Measurements from ENCODE around the gene XPR1. TPM values are rescaled to one million over a fixed set of nuclear protein-coding genes. Genes with fewer than 3 reads are reported as not detected.

XPR1 gene
- total RNA-seq, 1 donor from 2014 or later, result 21.4 TPM

- Mint-ChIP-seq H3K9me3 (ENCODE audit: unreplicated experiment) (peaks cover 9% of the 10 kb centered on the region), H3K27me3 (ENCODE audit: unreplicated experiment) (no peaks in the 10 kb centered on the region), H3K4me1 (ENCODE audit: unreplicated experiment) (no peaks in the 10 kb centered on the region), H3K4me3 (ENCODE audit: unreplicated experiment) (no peak overlapping the region), H3K36me3 (ENCODE audit: unreplicated experiment) (no peaks in the 10 kb centered on the region), H3K27ac (ENCODE audit: unreplicated experiment) (no peak overlapping the region)
- TF ChIP-seq CTCF (IDR thresholded peaks at IDR 0.05), result no peak
- no peak for DNase-seq (ENCODE audit: extremely low spot score, unreplicated experiment)
Measured at GRCh38 chr1:180765151-180765550, 133.3 kb downstream of the XPR1 start.

- peaks cover 23% of the 10 kb centered on the region for H3K9me3 Mint-ChIP-seq (ENCODE audit: unreplicated experiment)
- H3K4me1 Mint-ChIP-seq (ENCODE audit: unreplicated experiment), result peaks cover 20% of the 10 kb centered on the region
- no peak for TF ChIP-seq CTCF (IDR thresholded peaks at IDR 0.05)
- H3K27ac Mint-ChIP-seq (ENCODE audit: unreplicated experiment), result no peak overlapping the region
- H3K4me3 Mint-ChIP-seq (ENCODE audit: unreplicated experiment), result no peak overlapping the region
- DNase-seq (ENCODE audit: extremely low spot score, unreplicated experiment), result no peak
- H3K36me3 Mint-ChIP-seq (ENCODE audit: unreplicated experiment), result no peaks in the 10 kb centered on the region
- H3K27me3 Mint-ChIP-seq (ENCODE audit: unreplicated experiment), result no peaks in the 10 kb centered on the region
Measured at GRCh38 chr1:180769889-180770288, 138.1 kb downstream of the XPR1 start.

GRCh38 chr1:180773210-180773865 lies 141.5 kb downstream of the XPR1 start:
- no peaks in the 10 kb centered on the region for H3K36me3 Mint-ChIP-seq (ENCODE audit: unreplicated experiment)
- peaks cover 23% of the 10 kb centered on the region for H3K9me3 Mint-ChIP-seq (ENCODE audit: unreplicated experiment)
- peaks cover 20% of the 10 kb centered on the region for H3K4me1 Mint-ChIP-seq (ENCODE audit: unreplicated experiment)
- no peak for TF ChIP-seq CTCF (IDR thresholded peaks at IDR 0.05)
- peak overlapping the region; percentile 80 for H3K27ac Mint-ChIP-seq (ENCODE audit: unreplicated experiment)
- no peaks in the 10 kb centered on the region for H3K27me3 Mint-ChIP-seq (ENCODE audit: unreplicated experiment)
- no peak overlapping the region for H3K4me3 Mint-ChIP-seq (ENCODE audit: unreplicated experiment)
- DNase-seq (ENCODE audit: extremely low spot score, unreplicated experiment), result no peak

- no peaks in the 10 kb centered on the region for H3K36me3 Mint-ChIP-seq (ENCODE audit: unreplicated experiment)
- H3K27me3 Mint-ChIP-seq (ENCODE audit: unreplicated experiment), result no peaks in the 10 kb centered on the region
- H3K4me3 Mint-ChIP-seq (ENCODE audit: unreplicated experiment), result no peak overlapping the region
- H3K9me3 Mint-ChIP-seq (ENCODE audit: unreplicated experiment), result peaks cover 23% of the 10 kb centered on the region
- H3K4me1 Mint-ChIP-seq (ENCODE audit: unreplicated experiment), result peaks cover 28% of the 10 kb centered on the region
- H3K27ac Mint-ChIP-seq (ENCODE audit: unreplicated experiment), result no peak overlapping the region
- no peak for TF ChIP-seq CTCF (IDR thresholded peaks at IDR 0.05)
- DNase-seq (ENCODE audit: extremely low spot score, unreplicated experiment), result no peak
Measured at GRCh38 chr1:180775801-180776200, 144.0 kb downstream of the XPR1 start.

- peaks cover 28% of the 10 kb centered on the region for H3K4me1 Mint-ChIP-seq (ENCODE audit: unreplicated experiment)
- H3K27me3 Mint-ChIP-seq (ENCODE audit: unreplicated experiment), result no peaks in the 10 kb centered on the region
Measured at GRCh38 chr1:180777072-180777689, 145.4 kb downstream of the XPR1 start.

More at GRCh38 chr1:180777072-180777689, 145.4 kb downstream of the XPR1 start:
- Mint-ChIP-seq H3K27ac (ENCODE audit: unreplicated experiment) (no peak overlapping the region), H3K9me3 (ENCODE audit: unreplicated experiment) (peaks cover 16% of the 10 kb centered on the region), H3K4me3 (ENCODE audit: unreplicated experiment) (no peak overlapping the region), H3K36me3 (ENCODE audit: unreplicated experiment) (no peaks in the 10 kb centered on the region)
- no peak for DNase-seq (ENCODE audit: extremely low spot score, unreplicated experiment)
- TF ChIP-seq CTCF (IDR thresholded peaks at IDR 0.05), result no peak
